SK-N-SH (cell line): ENCODE results near the gene LIME1. TPM values are rescaled to one million over a fixed set of nuclear protein-coding genes. Genes with fewer than 3 reads are reported as not detected.

Experiments used
- CTCF ChIA-PET: fragments of 300-600, 350-600 bp; formaldehyde crosslinking; extraction: SDS; loops from one replicate; lab custom pipeline; 2021; lab: Yijun Ruan, JAX
- POLR2A ChIA-PET: fragments of 350-600 bp; sonication (Branson Sonifier 250); formaldehyde crosslinking; extraction: SDS; loops from one replicate; lab custom pipeline; 2020; ENCODE audit warnings: antibody characterized with exemption, inconsistent platforms; lab: Yijun Ruan, JAX
- DNase-seq: peaks from one replicate; pipeline ENCODE4 v3.0.0; 2012
- H2AFZ ChIP-seq: fragments of 200-600 bp; sonication (generic); 2 replicates; pipeline ENCODE4 v1.8.1; 2016; ENCODE audit warnings: antibody characterized with exemption, mild to moderate bottlenecking, low read depth
- H3F3A ChIP-seq: fragments of 200-600 bp; sonication (generic); replicated peaks from 2 replicates; pipeline ENCODE3; 2016; ENCODE audit warnings: antibody characterized with exemption, mild to moderate bottlenecking; ENCODE audit not compliant: insufficient read depth
- H3K27ac ChIP-seq, 2 experiments: fragments of 200-500 bp in 1 of 2; fragments of 200-600 bp in 1 of 2; sonication (Bioruptor generic) in 1 of 2; sonication (generic), shearing (Covaris generic) in 1 of 2; 2 replicates each; pipeline versions ENCODE4 v1.5.1 to v1.6.1; 2014 to 2016; ENCODE audit warnings: low read depth in 2 of 2, inconsistent platforms in 1 of 2, low read length in 1 of 2, mild to moderate bottlenecking in 1 of 2, mixed read lengths in 1 of 2
- H3K27me3 ChIP-seq: fragments of 200-600 bp; sonication (generic), shearing (Covaris generic); 2 replicates; pipeline ENCODE4 v1.6.1; 2016; ENCODE audit warnings: mixed run types; ENCODE audit not compliant: insufficient read depth
- H3K36me3 ChIP-seq, 2 experiments: fragments of 200-500 bp in 1 of 2; fragments of 200-600 bp in 1 of 2; sonication (Bioruptor generic) in 1 of 2; sonication (generic) in 1 of 2; replicated peaks in 1 of 2; 2 replicates each; pipeline versions ENCODE3 to v1.5.1; 2014 to 2016; ENCODE audit warnings: low read length in 1 of 2, mild to moderate bottlenecking in 1 of 2; ENCODE audit not compliant: insufficient read depth in 2 of 2, control insufficient read depth in 1 of 2
- H3K4me1 ChIP-seq, 2 experiments: fragments of 200-500 bp in 1 of 2; fragments of 200-600 bp in 1 of 2; sonication (Bioruptor generic) in 1 of 2; sonication (generic), shearing (Covaris generic) in 1 of 2; 2 replicates each; pipeline versions ENCODE4 v1.5.1 to v1.6.1; 2014 to 2016; ENCODE audit warnings: low read depth in 1 of 2, low read length in 1 of 2, mixed run types in 1 of 2; ENCODE audit not compliant: insufficient read depth in 2 of 2, control insufficient read depth in 1 of 2
- H3K4me2 ChIP-seq: fragments of 200-600 bp; sonication (generic), shearing (Covaris generic); 2 replicates; pipeline ENCODE4 v1.6.1; 2017; ENCODE audit warnings: mixed run types
- H3K4me3 ChIP-seq, 2 experiments: fragments of 200-500 bp in 1 of 2; fragments of 200-600 bp in 1 of 2; sonication (Bioruptor generic) in 1 of 2; sonication (generic), shearing (Covaris generic) in 1 of 2; 2 replicates each; pipeline versions ENCODE4 v1.5.1 to v1.8.1; 2014 to 2016; ENCODE audit warnings: low read depth in 2 of 2, inconsistent platforms in 1 of 2, low read length in 1 of 2, mild to moderate bottlenecking in 1 of 2, mixed read lengths in 1 of 2, moderate library complexity in 1 of 2
- H3K79me2 ChIP-seq: fragments of 200-600 bp; sonication (generic); 2 replicates; pipeline ENCODE4 v1.8.1; 2017; ENCODE audit warnings: mild to moderate bottlenecking; ENCODE audit not compliant: insufficient read depth
- H3K9ac ChIP-seq: fragments of 200-600 bp; sonication (generic); 2 replicates; pipeline ENCODE4 v1.6.1; 2017; ENCODE audit warnings: mixed run types
- H3K9me2 ChIP-seq: fragments of 200-600 bp; sonication (generic); 2 replicates; pipeline ENCODE4 v1.6.1; 2017; ENCODE audit warnings: mixed run types
- H3K9me3 ChIP-seq: fragments of 200-600 bp; sonication (generic); 2 replicates; pipeline ENCODE4 v1.6.1; 2017; ENCODE audit warnings: mixed run types, mild to moderate bottlenecking, moderate library complexity
- H4K20me1 ChIP-seq: fragments of 200-600 bp; sonication (generic); 2 replicates; pipeline ENCODE4 v1.6.1; 2017; ENCODE audit warnings: mild to moderate bottlenecking, mixed run types; ENCODE audit not compliant: insufficient read depth
- CHD2 ChIP-seq: fragments of 150-350 bp; IDR thresholded peaks from 2 replicates; pipeline ENCODE4 v1.6.1; 2018; ENCODE audit warnings: low read length; ENCODE audit not compliant: partially characterized antibody
- CTCF ChIP-seq: fragments of 200-600 bp; sonication (generic); IDR thresholded peaks from 2 replicates; pipeline ENCODE4 v1.6.1; 2017; ENCODE audit warnings: antibody characterized with exemption, mild to moderate bottlenecking, moderate library complexity
- EZH2phosphoT487 ChIP-seq: fragments of 200-600 bp; sonication (generic); IDR thresholded peaks from 2 replicates; pipeline ENCODE4 v1.6.1; 2017; ENCODE audit warnings: low read depth, mixed run types, mild to moderate bottlenecking, antibody characterized with exemption, moderate library complexity, borderline replicate concordance
- FOSL2 ChIP-seq: IDR thresholded peaks from 2 replicates; pipeline ENCODE4 v1.4.0; 2012; ENCODE audit warnings: low read depth, mild to moderate bottlenecking, moderate library complexity, borderline replicate concordance
- FOXJ3 ChIP-seq: sonication (generic); formaldehyde crosslinking; IDR thresholded peaks from 2 replicates; pipeline ENCODE4 v1.5.1; 2020; ENCODE audit warnings: mild to moderate bottlenecking, missing genetic modification reagents
- GABPA ChIP-seq: IDR thresholded peaks from 2 replicates; pipeline ENCODE4 v1.4.0; 2012; ENCODE audit warnings: low read depth, mild to moderate bottlenecking
- JUND ChIP-seq: IDR thresholded peaks from 2 replicates; pipeline ENCODE4 v1.4.0; 2012
- MAX ChIP-seq: IDR thresholded peaks from 2 replicates; pipeline ENCODE4 v1.4.0; 2012; ENCODE audit warnings: low read depth
- MXI1 ChIP-seq: IDR thresholded peaks from 2 replicates; pipeline ENCODE4 v1.6.1; 2012; ENCODE audit warnings: mild to moderate bottlenecking, low read depth, low read length, improper control_type of control experiment
- POLR2AphosphoS5 ChIP-seq: IDR thresholded peaks from 2 replicates; pipeline ENCODE4 v1.6.1; 2012; ENCODE audit warnings: low read depth, low read length
- RAD21 ChIP-seq: IDR thresholded peaks from 2 replicates; pipeline ENCODE4 v1.6.1; 2012; ENCODE audit warnings: mild to moderate bottlenecking, low read length
- RCOR1 ChIP-seq: fragments of 150-350 bp; IDR thresholded peaks from 2 replicates; pipeline ENCODE4 v1.6.1; 2017; ENCODE audit warnings: antibody characterized with exemption, low read length
- SIN3A ChIP-seq: IDR thresholded peaks from 2 replicates; pipeline ENCODE4 v1.6.1; 2012; ENCODE audit warnings: low read depth, mild to moderate bottlenecking, low read length, moderate library complexity, borderline replicate concordance
- TCF12 ChIP-seq: IDR thresholded peaks from 2 replicates; pipeline ENCODE4 v1.4.0; 2012
- TEAD4 ChIP-seq: IDR thresholded peaks from 2 replicates; pipeline ENCODE4 v1.4.0; 2012; ENCODE audit warnings: mild to moderate bottlenecking, borderline replicate concordance; ENCODE audit not compliant: insufficient read depth
- USF2 ChIP-seq: fragments of 150-350 bp; IDR thresholded peaks from 2 replicates; pipeline ENCODE4 v1.6.1; 2017; ENCODE audit warnings: antibody characterized with exemption, low read length, low read depth, borderline replicate concordance
- YY1 ChIP-seq: IDR thresholded peaks from 2 replicates; pipeline ENCODE4 v1.4.0; 2012; ENCODE audit warnings: low read depth, mild to moderate bottlenecking
- ZBTB33 ChIP-seq: IDR thresholded peaks from 2 replicates; pipeline ENCODE4 v1.4.0; 2012; ENCODE audit warnings: low read depth, borderline replicate concordance
- WGBS: methylation state at CpG from one replicate; pipeline ENCODE4 v1.1.6; 2017; ENCODE audit warnings: low lambda C conversion rate; 5-methylcytosine and 5-hydroxymethylcytosine counted together
- polyA plus RNA-seq, 3 experiments: library from polyadenylated mRNA; depleted of rRNA; stranded (reverse); fragments of >200 nt; gene quantifications; 2 replicates each; pipeline ENCODE4 v1.2.3, GENCODE V29; 2012

Gene LIME1
- polyA plus RNA-seq, 1 of the 3 experiments (the other 2 are of a cell fraction) = 10.9 TPM

- Histone ChIP-seq H3K79me2 (no peaks in the 10 kb centered on the region), H3K9me3 (no peaks in the 10 kb centered on the region), H3K36me3 (no peaks in the 10 kb centered on the region), H3K9me2 (no peaks in the 10 kb centered on the region), H3K4me2 (no peak overlapping the region), H3K4me1 (peaks cover 0 to 10% of the 10 kb centered on the region in 2 experiments; a peak in 1 of 4 replicates), H4K20me1 (no peaks in the 10 kb centered on the region), H3F3A (peaks cover 4% of the 10 kb centered on the region), H3K9ac (no peak overlapping the region), H3K27me3 (no peaks in the 10 kb centered on the region), H2AFZ (no peak overlapping the region), H3K4me3 (no peak overlapping the region), H3K27ac (no peak overlapping the region)
- CTCF ChIA-PET = interaction anchor here (1.0 to 1.7 kb wide), 2 partner anchors 25 to 32 kb away, joined by 4 to 6 read pairs; no protein-coding TSS in a partner anchor
- POLR2A ChIA-PET = no interaction called here
- TF ChIP-seq GABPA (no peak), ZBTB33 (no peak), MAX (no peak), POLR2AphosphoS5 (no peak), CHD2 (no peak), SIN3A (no peak), FOSL2 (no peak), USF2 (no peak), TCF12 (no peak), EZH2phosphoT487 (no peak), RAD21 (no peak), TEAD4 (no peak), JUND (no peak)
- WGBS = 80% methylated on average over 16 of the region's 16 CpGs
- peak; percentile 48 for DNase-seq
Observed at GRCh38 chr20:63754008-63754407, 17.5 kb downstream of the LIME1 start.

- 73% methylated on average over 17 of the region's 18 CpGs for WGBS
- H3F3A ChIP-seq = no peaks in the 10 kb centered on the region
- no peak for DNase-seq
- no peaks in the 10 kb centered on the region for H4K20me1 ChIP-seq
- no peaks in the 10 kb centered on the region for H3K9me2 ChIP-seq
- ChIA-PET POLR2A (no interaction called here), CTCF (interaction anchor here (1.2 to 1.6 kb wide), 2 partner anchors 20 to 30 kb away, joined by 5 read pairs; no protein-coding TSS in a partner anchor)
- H3K9ac ChIP-seq = no peak overlapping the region
- no peaks in the 10 kb centered on the region for H3K27me3 ChIP-seq
- H3K27ac ChIP-seq = no peak overlapping the region
- no peak overlapping the region for H3K4me2 ChIP-seq
- no peak overlapping the region for H2AFZ ChIP-seq
- H3K36me3 ChIP-seq = no peaks in the 10 kb centered on the region
- H3K9me3 ChIP-seq = no peaks in the 10 kb centered on the region
- no peak overlapping the region for H3K4me3 ChIP-seq
- H3K79me2 ChIP-seq = no peaks in the 10 kb centered on the region
- no peak for TF ChIP-seq CHD2
- TF ChIP-seq YY1 = no peak
- no peak for TF ChIP-seq FOXJ3 (CRISPR knock-in tag)
- no peak for TF ChIP-seq EZH2phosphoT487
- no peak for TF ChIP-seq GABPA
- no peak for TF ChIP-seq MXI1
- TF ChIP-seq RAD21 = no peak
- no peak for TF ChIP-seq CTCF
- TF ChIP-seq RCOR1 = no peak
- TF ChIP-seq, all 33 proteins: peak for 0
- H3K4me1 ChIP-seq = peaks cover 0 to 10% of the 10 kb centered on the region in 2 experiments; a peak in 1 of 4 replicates
Observed at GRCh38 chr20:63755933-63756647, 19.6 kb downstream of the LIME1 start.
